RPMI8226 (cell line): Measurements from ENCODE around the gene DMRT3.

Experiments used
- DNase-seq: peaks from one replicate; pipeline ENCODE4 v3.0.0-alpha.2; 2015

Gene DMRT3

GRCh38 chr9:1005043-1005667, 28.7 kb downstream of the DMRT3 start:
- peak; percentile 66 for DNase-seq

DNA sequence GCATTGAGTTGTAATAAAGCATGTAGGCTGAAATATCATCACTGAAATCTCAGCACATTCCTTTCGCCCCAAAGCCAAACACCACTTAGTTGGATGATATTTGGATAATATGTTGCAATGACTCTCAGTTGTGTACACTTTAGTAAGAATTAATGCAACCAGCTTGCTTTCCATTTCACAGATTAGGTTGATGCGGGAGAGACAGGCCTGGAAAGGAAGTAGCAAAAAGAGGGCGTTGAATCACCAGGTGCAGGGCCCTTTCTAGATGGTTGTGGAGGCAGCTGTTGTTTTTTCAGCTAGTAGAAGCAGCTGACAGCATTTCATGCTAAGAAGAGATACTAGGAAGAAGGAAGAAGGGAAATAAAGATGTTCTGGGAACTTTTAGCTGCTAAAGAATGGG, 30.9 kb downstream of the DMRT3 start:
- no peak for DNase-seq

DNA sequence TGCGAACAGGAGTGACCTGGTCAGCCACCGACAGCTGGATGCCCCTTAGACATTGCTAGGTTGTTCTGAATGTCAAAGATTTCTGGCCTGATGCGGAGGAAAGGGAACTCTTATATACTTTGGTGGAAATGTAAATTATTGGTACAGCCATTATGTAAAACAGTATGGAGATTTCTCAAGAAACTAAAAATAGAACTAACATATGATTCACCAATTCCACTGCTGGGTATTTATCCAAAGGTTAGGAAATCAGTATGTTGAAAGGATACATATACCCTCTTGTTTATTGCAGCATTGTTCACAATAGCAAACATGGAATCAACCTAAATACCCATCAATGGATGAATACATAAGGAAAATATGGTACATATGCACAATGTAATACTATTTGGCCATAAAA, 31.8 kb downstream of the DMRT3 start:
- DNase-seq: no peak

GRCh38 chr9:1009101-1009707, 32.7 kb downstream of the DMRT3 start:
- peak; percentile 83 for DNase-seq

DNA sequence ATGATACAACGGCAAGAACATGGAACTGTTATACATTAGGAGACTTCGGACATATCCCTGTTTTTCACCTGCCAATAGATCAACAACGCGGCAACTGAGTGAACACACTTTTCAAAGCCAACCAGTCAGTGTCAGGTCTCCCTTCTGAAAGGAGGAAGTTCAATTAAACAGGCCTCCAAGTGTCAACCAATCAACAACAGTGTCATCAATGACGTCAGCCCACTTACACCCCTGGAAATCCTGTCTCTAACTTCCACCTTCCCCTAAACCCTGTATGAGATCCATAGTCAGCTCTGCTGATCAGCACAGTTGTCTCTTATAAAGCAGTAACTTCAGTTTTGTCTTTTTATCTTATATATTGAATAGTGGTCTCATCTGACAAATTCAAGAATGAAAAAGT, 36.6 kb downstream of the DMRT3 start:
- no peak for DNase-seq

DNA sequence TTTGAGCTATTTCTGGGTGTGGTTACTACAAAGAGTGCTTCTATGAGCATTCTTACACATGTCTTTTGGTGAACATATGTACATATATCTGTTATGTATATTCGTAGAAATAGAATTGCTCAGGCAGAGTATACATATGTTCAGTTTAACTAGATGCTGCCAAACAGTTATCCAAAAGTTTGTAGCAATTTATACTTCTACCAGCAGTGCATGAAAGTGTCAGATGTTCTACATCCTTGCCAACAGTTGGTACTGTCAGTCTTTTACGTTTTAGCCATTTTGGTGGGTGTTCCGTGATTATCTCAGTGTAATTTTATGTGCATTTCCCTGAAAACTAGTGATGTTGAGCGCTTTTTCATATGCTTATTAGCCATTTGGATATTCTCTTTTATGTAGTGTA, 37.8 kb downstream of the DMRT3 start:
- DNase-seq: no peak

DNA sequence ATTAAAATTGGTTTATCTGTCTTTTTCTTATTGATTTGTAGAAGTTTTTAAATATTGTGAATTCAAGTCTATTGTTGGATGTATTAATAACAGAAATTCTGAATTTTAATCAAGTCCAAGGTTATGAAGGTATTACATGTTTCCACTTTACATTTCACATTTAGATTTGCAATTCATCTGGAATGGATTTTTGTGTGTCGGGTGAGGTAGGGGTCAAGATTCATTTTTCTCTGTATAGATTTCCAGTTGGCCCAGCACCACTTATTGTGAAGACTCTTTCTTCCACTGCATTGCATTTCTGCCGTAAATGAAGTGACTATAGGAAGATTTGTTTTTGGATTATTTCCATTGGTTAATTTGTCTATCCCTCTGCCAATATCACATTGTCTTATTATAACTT, 38.2 kb downstream of the DMRT3 start:
- no peak for DNase-seq

GRCh38 chr9:1018121-1018520, 41.7 kb downstream of the DMRT3 start:
- peak; percentile 64 for DNase-seq

DNA sequence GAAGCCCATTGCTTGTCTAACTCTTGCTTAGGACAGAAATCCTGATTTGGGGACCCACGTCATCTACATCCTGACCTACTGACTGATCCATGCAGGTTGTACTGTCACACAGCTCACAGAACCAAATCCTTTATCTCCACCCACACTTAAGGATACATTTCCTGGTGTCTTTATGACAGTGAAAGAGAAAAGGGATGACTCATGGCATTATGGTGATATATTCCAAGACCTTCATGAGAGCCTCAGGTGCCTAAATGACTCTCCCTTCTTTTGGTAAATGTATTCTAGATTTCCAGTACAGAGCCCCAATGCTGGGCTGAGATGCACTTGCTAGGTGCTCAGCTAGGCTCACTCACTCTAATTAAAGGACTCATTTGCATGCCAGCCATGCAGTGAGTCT, 47.7 kb downstream of the DMRT3 start:
- DNase-seq: no peak

DNA sequence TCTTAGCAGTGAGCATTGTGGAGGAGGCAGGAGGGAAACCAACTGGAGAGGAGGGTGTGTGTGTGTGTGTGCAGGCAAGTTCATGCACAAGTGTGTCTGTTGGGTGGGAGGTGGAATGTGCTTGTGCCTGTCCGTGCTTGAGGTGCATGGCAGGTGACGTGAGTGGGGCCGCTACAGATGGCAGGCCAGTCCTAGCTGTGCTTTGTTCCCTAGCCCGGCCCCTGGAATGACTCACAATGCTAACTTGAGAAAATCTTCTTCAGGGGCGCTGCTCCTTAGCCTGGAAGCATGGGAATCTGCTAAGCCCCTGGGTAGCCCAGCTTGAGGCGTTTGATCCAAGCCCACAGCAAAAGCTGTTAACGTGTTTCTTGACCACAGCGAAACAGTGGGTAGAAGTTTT, 48.7 kb downstream of the DMRT3 start:
- DNase-seq: no peak

DNA sequence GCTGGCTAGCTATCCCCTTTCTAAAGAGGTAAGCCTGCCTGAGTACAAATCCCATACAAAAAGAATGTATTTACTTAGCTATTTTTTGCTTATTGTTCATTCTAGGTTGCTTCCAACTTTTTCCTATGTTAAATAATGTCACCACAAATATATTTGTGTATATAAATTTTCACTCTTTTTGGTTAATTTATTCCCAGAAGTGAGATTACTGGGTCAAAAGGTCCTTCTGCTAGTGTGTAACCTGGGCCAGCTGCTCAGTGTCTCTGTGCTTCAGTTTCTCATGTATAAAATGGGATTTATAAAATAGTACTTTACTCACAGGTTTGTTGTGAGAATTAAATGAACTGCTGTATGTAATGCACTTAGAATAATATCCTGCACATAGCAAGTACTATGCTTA, 49.8 kb downstream of the DMRT3 start:
- no peak for DNase-seq

DNA sequence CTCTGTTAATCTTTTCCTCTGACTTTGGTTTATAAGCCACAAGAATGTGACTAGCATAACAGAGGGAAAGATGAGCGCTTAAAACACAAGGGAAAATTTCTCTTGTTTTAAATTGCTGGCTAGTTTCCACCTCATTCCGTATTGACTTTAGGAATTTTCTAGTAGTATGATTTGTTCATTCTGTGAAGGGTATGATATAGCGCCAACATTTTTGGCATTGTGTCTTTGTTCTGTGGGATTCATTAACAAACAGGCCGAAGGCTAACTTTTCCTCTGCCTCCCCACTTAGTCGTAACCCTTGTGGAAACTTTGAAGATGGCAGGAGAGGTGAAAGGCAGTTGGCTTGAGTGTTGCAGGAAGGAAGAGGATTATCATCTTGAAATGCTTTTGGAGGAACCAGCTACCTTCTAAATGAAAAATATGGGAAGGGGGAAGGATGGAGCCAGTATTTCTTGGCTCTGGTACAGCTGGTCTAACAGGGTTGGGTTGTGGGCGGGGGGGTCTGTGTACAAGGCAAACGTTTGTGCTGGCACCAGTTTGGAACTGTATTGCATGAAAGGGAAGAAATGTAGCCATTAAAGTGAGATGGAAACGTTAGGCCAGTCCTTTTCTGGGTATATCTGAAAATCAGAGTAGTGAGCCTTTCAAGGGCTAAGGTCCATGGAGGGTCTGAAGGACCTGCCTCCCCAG, 52.2 kb downstream of the DMRT3 start:
- DNase-seq: no peak

- no peak for DNase-seq
These were observed 55.6 kb downstream of the DMRT3 start for GRCh38 chr9:1031951-1032601.

DNA sequence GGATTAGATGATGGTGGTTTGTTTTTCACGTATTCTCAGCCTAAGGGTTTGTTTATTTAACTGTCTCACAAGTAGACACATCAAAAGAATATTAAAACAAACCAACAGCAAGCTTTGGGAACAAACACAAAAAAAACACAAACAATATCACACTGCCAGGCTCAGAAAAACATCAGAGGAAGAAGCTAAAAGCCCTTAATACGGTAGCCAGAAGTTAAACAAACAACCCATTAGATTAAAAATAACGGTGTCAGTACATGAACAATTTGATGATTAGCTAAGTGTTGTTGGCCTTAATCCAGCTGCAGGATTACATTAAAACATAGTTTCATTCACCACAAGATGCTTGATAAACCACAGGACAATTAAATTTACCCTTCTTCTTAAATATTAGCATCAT, 57.8 kb downstream of the DMRT3 start:
- no peak for DNase-seq

DNA sequence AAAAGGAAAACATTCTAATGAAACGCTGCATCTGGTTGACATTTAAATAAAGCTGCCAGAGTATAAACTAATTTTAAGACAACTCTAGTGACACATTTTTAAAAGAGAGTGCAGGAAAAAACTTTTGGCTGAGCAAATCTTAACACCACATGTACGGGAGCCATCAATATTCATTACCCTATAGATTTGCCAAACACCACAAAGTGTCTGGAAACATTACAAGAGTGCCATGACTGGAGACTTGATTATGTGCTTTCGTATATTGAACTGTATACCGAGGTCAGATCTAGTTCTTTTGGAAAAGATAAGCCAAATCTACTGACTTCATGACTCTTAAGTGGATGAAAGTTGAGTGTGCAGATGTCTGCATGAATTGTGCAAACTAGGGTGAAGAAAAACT, 63.1 kb downstream of the DMRT3 start:
- DNase-seq: no peak
